B cell (primary cell): ENCODE data around the gene KIAA1328.

Source experiments
- CTCF ChIP-seq: fragments of 200-600 bp; IDR thresholded peaks from one replicate; pipeline ENCODE4 v1.8.0; 2022; ENCODE audit warnings: antibody characterized with exemption, mild to moderate bottlenecking
- EZH2 ChIP-seq: IDR thresholded peaks from 2 replicates; pipeline ENCODE4 v1.6.1; 2012; ENCODE audit warnings: borderline replicate concordance, low read depth, mild to moderate bottlenecking, moderate library complexity, low read length; ENCODE audit not compliant: insufficient read depth, poor library complexity, severe bottlenecking

- no peak for TF ChIP-seq CTCF
- TF ChIP-seq EZH2 = no peak
Measured at GRCh38 chr18:36825526-36825925, 3.4 kb upstream of the KIAA1328 start.
